CD4-positive, alpha-beta memory T cell (primary cell): ENCODE results near the gene EXOC4. TPM values are rescaled to one million over a fixed set of nuclear protein-coding genes. Genes with fewer than 3 reads are reported as not detected.

Experiments used
- CTCF ChIA-PET: fragments of 350-600 bp; sonication (Branson Sonifier 250); formaldehyde crosslinking; loops from one replicate; lab custom pipeline; 2021; ENCODE audit warnings: inconsistent platforms; ENCODE audit not compliant: partially characterized antibody; lab: Charles Lee
- POLR2A ChIA-PET: fragments of 350-600 bp; sonication (Branson Sonifier 250); formaldehyde crosslinking; loops from one replicate; lab custom pipeline; 2021; ENCODE audit not compliant: partially characterized antibody; lab: Charles Lee
- DNase-seq, 5 donors: peaks; one replicate each; pipeline versions ENCODE4 v3.0.0 to v3.0.0-alpha.2; 2020 to 2022; ENCODE audit warnings: mixed read lengths in 1 of 5
- H3K27ac ChIP-seq: one replicate; pipeline ENCODE4 v1.7.0; 2013; ENCODE audit warnings: low read depth, low read length
- H3K27me3 ChIP-seq: 2 replicates; pipeline ENCODE4 v1.7.0; 2013; ENCODE audit warnings: mild to moderate bottlenecking, low read length, moderate library complexity; ENCODE audit not compliant: insufficient read depth
- H3K36me3 ChIP-seq: 2 replicates; pipeline ENCODE4 v1.7.0; 2013; ENCODE audit warnings: mild to moderate bottlenecking, low read length, moderate library complexity; ENCODE audit not compliant: insufficient read depth
- H3K4me1 ChIP-seq: 2 replicates; pipeline ENCODE4 v1.7.0; 2013; ENCODE audit warnings: mild to moderate bottlenecking, low read length, moderate library complexity; ENCODE audit not compliant: insufficient read depth
- H3K4me3 ChIP-seq, 2 donors: one replicate each; pipeline ENCODE4 v1.7.0; 2013; ENCODE audit warnings: low read length in 2 of 2, mild to moderate bottlenecking in 1 of 2
- H3K9me3 ChIP-seq, 2 donors: one replicate each; pipeline ENCODE4 v1.7.0; 2013; ENCODE audit warnings: low read length in 2 of 2, control low read depth in 1 of 2; ENCODE audit not compliant: control insufficient read depth in 1 of 2
- H3K27ac Mint-ChIP-seq, 7 donors: one replicate each; pipeline ENCODE4 v1.8.0; 2020 to 2021; ENCODE audit warnings: mixed read lengths in 7 of 7, mild to moderate bottlenecking in 6 of 7, inconsistent platforms in 3 of 7, moderate library complexity in 3 of 7
- H3K27me3 Mint-ChIP-seq, 2 donors: one replicate each; pipeline ENCODE4 v1.8.0; 2020 to 2021; ENCODE audit warnings: mixed read lengths in 2 of 2
- H3K36me3 Mint-ChIP-seq, 2 donors: one replicate each; pipeline ENCODE4 v1.8.0; 2020 to 2021; ENCODE audit warnings: mixed read lengths in 2 of 2, inconsistent platforms in 1 of 2, mild to moderate bottlenecking in 1 of 2
- H3K4me1 Mint-ChIP-seq, 4 donors: one replicate each; pipeline ENCODE4 v1.8.0; 2020 to 2021; ENCODE audit warnings: mixed read lengths in 4 of 4, mild to moderate bottlenecking in 1 of 4
- H3K4me3 Mint-ChIP-seq, 8 donors: one replicate each; pipeline ENCODE4 v1.8.0; 2020 to 2021; ENCODE audit warnings: mixed read lengths in 8 of 8, mild to moderate bottlenecking in 7 of 8, moderate library complexity in 6 of 8, inconsistent platforms in 3 of 8
- H3K9me3 Mint-ChIP-seq, 8 donors: one replicate each; pipeline ENCODE4 v1.8.0; 2020 to 2021; ENCODE audit warnings: mixed read lengths in 8 of 8, mild to moderate bottlenecking in 5 of 8, inconsistent platforms in 3 of 8, moderate library complexity in 1 of 8
- intact Hi-C: fragments of 100-400 bp; cut with micrococcal nuclease; formaldehyde crosslinking; loops from one replicate; pipeline ENCODE4 v1.15.1; 2023
- polyA plus RNA-seq, 2 donors: library from polyadenylated mRNA; unstranded; fragments of 300-500 nt; fragmentation: Illumina TruSeq; gene quantifications; one replicate each; pipeline ENCODE4 v1.2.3, GENCODE V29; 2021
- total RNA-seq, 2 experiments: library from RNA; stranded (reverse); gene quantifications; one replicate each; pipeline ENCODE4 v1.2.3, GENCODE V29; 2021

EXOC4 gene
- total and polyA plus RNA-seq, 4 experiments from 2014 or later, result 33.8 to 81.2 (median 58.1) TPM

GRCh38 chr7:133790911-133791310 is 538.0 kb downstream of the EXOC4 start:
- Histone ChIP-seq H3K4me3 (no peak overlapping the region), H3K27ac (no peak overlapping the region), H3K27me3 (no peaks in the 10 kb centered on the region), H3K36me3 (no peaks in the 10 kb centered on the region), H3K9me3 (no peaks in the 10 kb centered on the region), H3K4me1 (no peaks in the 10 kb centered on the region)
- no peak for DNase-seq
- Mint-ChIP-seq H3K4me3 (no peak overlapping the region), H3K27ac (no peak overlapping the region), H3K4me1 (no peaks in the 10 kb centered on the region), H3K9me3 (no peaks in the 10 kb centered on the region), H3K27me3 (no peaks in the 10 kb centered on the region), H3K36me3 (peaks cover 6 to 38% of the 10 kb centered on the region in 2 donors)
- ChIA-PET POLR2A (no interaction called here), CTCF (no interaction called here)
- intact Hi-C loops, result no loop called here

- H3K27me3 ChIP-seq, result no peaks in the 10 kb centered on the region
- H3K9me3 ChIP-seq, result no peaks in the 10 kb centered on the region
- H3K4me3 ChIP-seq, result no peak overlapping the region
- Mint-ChIP-seq H3K4me3 (no peak overlapping the region), H3K27ac (no peak overlapping the region), H3K27me3 (no peaks in the 10 kb centered on the region), H3K36me3 (peaks cover 2 to 23% of the 10 kb centered on the region in 2 donors), H3K4me1 (no peaks in the 10 kb centered on the region), H3K9me3 (no peaks in the 10 kb centered on the region)
- H3K27ac ChIP-seq, result no peak overlapping the region
- H3K4me1 ChIP-seq, result no peaks in the 10 kb centered on the region
- ChIA-PET POLR2A (no interaction called here), CTCF (no interaction called here)
- no peak for DNase-seq
- no peaks in the 10 kb centered on the region for H3K36me3 ChIP-seq
- intact Hi-C loops, result no loop called here
Observed at GRCh38 chr7:133794479-133794878, 541.6 kb downstream of the EXOC4 start.

- Mint-ChIP-seq H3K36me3 (peaks cover 2 to 22% of the 10 kb centered on the region in 2 donors), H3K4me1 (no peaks in the 10 kb centered on the region), H3K27me3 (no peaks in the 10 kb centered on the region), H3K9me3 (no peaks in the 10 kb centered on the region), H3K4me3 (no peak overlapping the region), H3K27ac (no peak overlapping the region)
- no peaks in the 10 kb centered on the region for H3K4me1 ChIP-seq
- ChIA-PET CTCF (no interaction called here), POLR2A (no interaction called here)
- no peak overlapping the region for H3K4me3 ChIP-seq
- H3K9me3 ChIP-seq, result no peaks in the 10 kb centered on the region
- H3K27ac ChIP-seq, result no peak overlapping the region
- intact Hi-C loops, result no loop called here
- H3K36me3 ChIP-seq, result no peaks in the 10 kb centered on the region
- DNase-seq, result no peak
- no peaks in the 10 kb centered on the region for H3K27me3 ChIP-seq
Observed at GRCh38 chr7:133795068-133795665, 542.3 kb downstream of the EXOC4 start.

GRCh38 chr7:133796782-133797745 is 544.2 kb downstream of the EXOC4 start:
- H3K4me1 ChIP-seq, result no peaks in the 10 kb centered on the region
- intact Hi-C loops, result no loop called here
- no peaks in the 10 kb centered on the region for H3K4me1 Mint-ChIP-seq
- H3K27ac Mint-ChIP-seq, result no peak overlapping the region
- peaks cover 2 to 19% of the 10 kb centered on the region in 2 donors for H3K36me3 Mint-ChIP-seq
- H3K9me3 ChIP-seq, result no peaks in the 10 kb centered on the region
- DNase-seq, result no peak
- no peaks in the 10 kb centered on the region for H3K9me3 Mint-ChIP-seq
- no peaks in the 10 kb centered on the region for H3K27me3 Mint-ChIP-seq
- H3K4me3 ChIP-seq, result no peak overlapping the region
- H3K36me3 ChIP-seq, result no peaks in the 10 kb centered on the region
- H3K27ac ChIP-seq, result no peak overlapping the region
- ChIA-PET POLR2A (no interaction called here), CTCF (no interaction called here)
- no peak overlapping the region for H3K4me3 Mint-ChIP-seq
- no peaks in the 10 kb centered on the region for H3K27me3 ChIP-seq

- no peak for DNase-seq
- no peaks in the 10 kb centered on the region for H3K27me3 ChIP-seq
- Mint-ChIP-seq H3K36me3 (peaks cover 0 to 16% of the 10 kb centered on the region in 2 donors), H3K9me3 (no peaks in the 10 kb centered on the region), H3K4me3 (no peak overlapping the region), H3K4me1 (no peaks in the 10 kb centered on the region), H3K27me3 (no peaks in the 10 kb centered on the region), H3K27ac (peak overlapping the region in 1 of 7 donors; percentile 5)
- H3K4me3 ChIP-seq, result no peak overlapping the region
- POLR2A ChIA-PET, result no interaction called here
- intact Hi-C loops, result no loop called here
- no peaks in the 10 kb centered on the region for H3K36me3 ChIP-seq
- no peaks in the 10 kb centered on the region for H3K4me1 ChIP-seq
- H3K27ac ChIP-seq, result no peak overlapping the region
- no peaks in the 10 kb centered on the region for H3K9me3 ChIP-seq
- CTCF ChIA-PET, result no interaction called here
Observed at GRCh38 chr7:133797818-133798520, 545.1 kb downstream of the EXOC4 start.

GRCh38 chr7:133801341-133801740 is 548.5 kb downstream of the EXOC4 start:
- Histone ChIP-seq H3K27ac (no peak overlapping the region), H3K4me1 (no peaks in the 10 kb centered on the region), H3K4me3 (no peak overlapping the region), H3K27me3 (no peaks in the 10 kb centered on the region), H3K36me3 (no peaks in the 10 kb centered on the region), H3K9me3 (no peaks in the 10 kb centered on the region)
- intact Hi-C loops, result no loop called here
- H3K9me3 Mint-ChIP-seq, result no peaks in the 10 kb centered on the region
- ChIA-PET CTCF (no interaction called here), POLR2A (no interaction called here)
- no peaks in the 10 kb centered on the region for H3K27me3 Mint-ChIP-seq
- H3K4me3 Mint-ChIP-seq, result no peak overlapping the region
- no peak for DNase-seq
- no peaks in the 10 kb centered on the region for H3K4me1 Mint-ChIP-seq
- no peak overlapping the region for H3K27ac Mint-ChIP-seq
- H3K36me3 Mint-ChIP-seq, result no peaks in the 10 kb centered on the region

- Histone ChIP-seq H3K4me1 (no peaks in the 10 kb centered on the region), H3K36me3 (no peaks in the 10 kb centered on the region), H3K9me3 (no peaks in the 10 kb centered on the region), H3K4me3 (no peak overlapping the region), H3K27me3 (no peaks in the 10 kb centered on the region), H3K27ac (no peak overlapping the region)
- Mint-ChIP-seq H3K36me3 (no peaks in the 10 kb centered on the region), H3K27ac (no peak overlapping the region), H3K27me3 (no peaks in the 10 kb centered on the region), H3K4me3 (no peak overlapping the region), H3K9me3 (no peaks in the 10 kb centered on the region), H3K4me1 (no peaks in the 10 kb centered on the region)
- ChIA-PET POLR2A (no interaction called here), CTCF (no interaction called here)
- intact Hi-C loops, result no loop called here
- no peak for DNase-seq
Observed at GRCh38 chr7:133804127-133804526, 551.2 kb downstream of the EXOC4 start.
